Fibroblast of the conjunctiva (primary cell): ENCODE data around the gene GSTM4.

ENCODE experiments used
- DNase-seq: peaks from one replicate; pipeline ENCODE4 v3.0.0-alpha.2; 2010; ENCODE audit warnings: low read depth

Gene GSTM4

GRCh38 chr1:109625176-109625575 lies 30.7 kb upstream of the GSTM4 start:
- DNase-seq, result no peak

- no peak for DNase-seq
Measured at GRCh38 chr1:109625601-109626560, 30.0 kb upstream of the GSTM4 start.

- no peak for DNase-seq
Measured at GRCh38 chr1:109626682-109627408, 29.1 kb upstream of the GSTM4 start.

GRCh38 chr1:109627692-109628399 lies 28.1 kb upstream of the GSTM4 start:
- DNase-seq, result no peak

GRCh38 chr1:109628540-109629321 lies 27.2 kb upstream of the GSTM4 start:
- no peak for DNase-seq

- no peak for DNase-seq
Measured at GRCh38 chr1:109629372-109630030, 26.4 kb upstream of the GSTM4 start.

- no peak for DNase-seq
Measured at GRCh38 chr1:109630081-109630897, 25.6 kb upstream of the GSTM4 start.

- DNase-seq, result no peak
Measured at GRCh38 chr1:109630898-109631512, 24.9 kb upstream of the GSTM4 start.

GRCh38 chr1:109631513-109632505 lies 24.1 kb upstream of the GSTM4 start:
- DNase-seq, result no peak

GRCh38 chr1:109632671-109633346 lies 23.1 kb upstream of the GSTM4 start:
- no peak for DNase-seq

- no peak for DNase-seq
Measured at GRCh38 chr1:109634292-109634691, 21.6 kb upstream of the GSTM4 start.

- DNase-seq, result no peak
Measured at GRCh38 chr1:109634771-109635750, 20.8 kb upstream of the GSTM4 start.

GRCh38 chr1:109635862-109636200 lies 20.1 kb upstream of the GSTM4 start:
- DNase-seq, result no peak

GRCh38 chr1:109636201-109636952 lies 19.5 kb upstream of the GSTM4 start:
- DNase-seq, result no peak

GRCh38 chr1:109637446-109637845 lies 18.5 kb upstream of the GSTM4 start:
- no peak for DNase-seq
